ENCODE data around the gene BTNL9. TPM values are rescaled to one million over a fixed set of nuclear protein-coding genes. Genes with fewer than 3 reads are reported as not detected.
"Not testable (repeated sequence)": the region's sequence is repeated elsewhere in the genome, so short reads cannot be mapped to it uniquely, and the experiment has no call there.

Gene BTNL9
- total RNA-seq = not detected

- ChIA-PET POLR2A (interaction anchor here (0.5 kb wide), 1 partner anchor 26 kb away, joined by 3 read pairs; no protein-coding TSS in a partner anchor), CTCF (no interaction called here)
- no peak for DNase-seq
- H3K27ac Mint-ChIP-seq = no peak within 1 kb of the TSS
- peaks cover 12% of the 10 kb centered on the region for H3K27me3 Mint-ChIP-seq
- H3K36me3 Mint-ChIP-seq (ENCODE audit: low read depth) = no peaks in the 10 kb centered on the region
- no peak within 1 kb of the TSS for H3K4me3 Mint-ChIP-seq
- no peaks in the 10 kb centered on the region for H3K9me3 Mint-ChIP-seq
- H3K4me1 Mint-ChIP-seq = no peaks in the 10 kb centered on the region
These were observed at the start of gene BTNL9 for GRCh38 chr5:181039931-181040630. TSS of gene BTNL9 (plus strand) at chr5:181040266. CDS start at chr5:181045490, 5,224 bp downstream.

- POLR2A ChIA-PET = no interaction called here
- Mint-ChIP-seq H3K27me3 (peaks cover 8% of the 10 kb centered on the region), H3K9me3 (no peaks in the 10 kb centered on the region), H3K4me3 (no peak overlapping the region), H3K36me3 (ENCODE audit: low read depth) (no peaks in the 10 kb centered on the region), H3K4me1 (no peaks in the 10 kb centered on the region), H3K27ac (no peak overlapping the region)
- DNase-seq = no peak
- CTCF ChIA-PET = no interaction called here
These were observed 49.2 kb upstream of the BTNL9 start for GRCh38 chr5:180990882-180991242.

- Mint-ChIP-seq H3K36me3 (ENCODE audit: low read depth) (no peaks in the 10 kb centered on the region), H3K4me3 (no peak overlapping the region), H3K4me1 (no peaks in the 10 kb centered on the region), H3K9me3 (no peaks in the 10 kb centered on the region), H3K27ac (no peak overlapping the region), H3K27me3 (no peaks in the 10 kb centered on the region)
- ChIA-PET CTCF (no interaction called here), POLR2A (no interaction called here)
- DNase-seq = no peak
These were observed 38.1 kb upstream of the BTNL9 start for GRCh38 chr5:181001947-181002346.

- no peaks in the 10 kb centered on the region for H3K27me3 Mint-ChIP-seq
- no peaks in the 10 kb centered on the region for H3K36me3 Mint-ChIP-seq (ENCODE audit: low read depth)
- H3K9me3 Mint-ChIP-seq = no peaks in the 10 kb centered on the region
- H3K4me3 Mint-ChIP-seq = no peak overlapping the region
- ChIA-PET POLR2A (no interaction called here), CTCF (no interaction called here)
- no peaks in the 10 kb centered on the region for H3K4me1 Mint-ChIP-seq
- DNase-seq = no peak
- H3K27ac Mint-ChIP-seq = no peak overlapping the region
These were observed 34.3 kb upstream of the BTNL9 start for GRCh38 chr5:181005791-181006190.

GRCh38 chr5:181008136-181008535 is 31.9 kb upstream of the BTNL9 start:
- Mint-ChIP-seq H3K27ac (no peak overlapping the region), H3K27me3 (no peaks in the 10 kb centered on the region), H3K9me3 (no peaks in the 10 kb centered on the region), H3K4me1 (no peaks in the 10 kb centered on the region), H3K36me3 (ENCODE audit: low read depth) (no peaks in the 10 kb centered on the region), H3K4me3 (no peak overlapping the region)
- DNase-seq = no peak
- ChIA-PET POLR2A (no interaction called here), CTCF (interaction anchor here (1.1 kb wide), 1 partner anchor 139 kb away, joined by 3 read pairs; no protein-coding TSS in a partner anchor)

- H3K27me3 Mint-ChIP-seq; CTCF ChIA-PET; H3K4me3 Mint-ChIP-seq; H3K27ac Mint-ChIP-seq; H3K9me3 Mint-ChIP-seq; H3K36me3 Mint-ChIP-seq (ENCODE audit: low read depth); H3K4me1 Mint-ChIP-seq; DNase-seq; POLR2A ChIA-PET: not testable (repeated sequence)
These were observed 30.0 kb upstream of the BTNL9 start for GRCh38 chr5:181010018-181010417.

- DNase-seq; H3K4me3 Mint-ChIP-seq; H3K4me1 Mint-ChIP-seq; H3K36me3 Mint-ChIP-seq (ENCODE audit: low read depth); CTCF ChIA-PET; H3K27ac Mint-ChIP-seq; H3K9me3 Mint-ChIP-seq: not testable (repeated sequence)
- POLR2A ChIA-PET = interaction anchor here (0.8 kb wide), 1 partner anchor 25 kb away, joined by 3 read pairs; no protein-coding TSS in a partner anchor
- peaks cover 15% of the 10 kb centered on the region for H3K27me3 Mint-ChIP-seq
These were observed 25.4 kb upstream of the BTNL9 start for GRCh38 chr5:181014654-181015053.

GRCh38 chr5:181017448-181017847 is 22.6 kb upstream of the BTNL9 start:
- H3K36me3 Mint-ChIP-seq (ENCODE audit: low read depth); POLR2A ChIA-PET; H3K4me3 Mint-ChIP-seq; H3K27ac Mint-ChIP-seq; H3K4me1 Mint-ChIP-seq; CTCF ChIA-PET; DNase-seq: not testable (repeated sequence)
- H3K27me3 Mint-ChIP-seq = peaks cover 17% of the 10 kb centered on the region
- peaks cover 12% of the 10 kb centered on the region for H3K9me3 Mint-ChIP-seq

- Mint-ChIP-seq H3K27ac (no peak overlapping the region), H3K36me3 (ENCODE audit: low read depth) (peaks cover 2% of the 10 kb centered on the region), H3K9me3 (peaks cover 18% of the 10 kb centered on the region), H3K4me1 (no peaks in the 10 kb centered on the region), H3K4me3 (no peak overlapping the region), H3K27me3 (peaks cover 17% of the 10 kb centered on the region)
- no peak for DNase-seq
- CTCF ChIA-PET = no interaction called here
- POLR2A ChIA-PET = no interaction called here
These were observed 19.4 kb upstream of the BTNL9 start for GRCh38 chr5:181020688-181021087.

GRCh38 chr5:181024245-181025064 is 15.6 kb upstream of the BTNL9 start:
- POLR2A ChIA-PET = no interaction called here
- Mint-ChIP-seq H3K27me3 (peaks cover 5% of the 10 kb centered on the region), H3K27ac (no peak overlapping the region), H3K36me3 (ENCODE audit: low read depth) (peaks cover 2% of the 10 kb centered on the region), H3K4me1 (no peaks in the 10 kb centered on the region), H3K4me3 (no peak overlapping the region), H3K9me3 (peaks cover 18% of the 10 kb centered on the region)
- DNase-seq = no peak
- CTCF ChIA-PET = interaction anchor here (0.6 to 1.0 kb wide), 2 partner anchors 24 to 1065 kb away, joined by 3 read pairs; no protein-coding TSS in a partner anchor

GRCh38 chr5:181027452-181028031 is 12.5 kb upstream of the BTNL9 start:
- Mint-ChIP-seq H3K27me3 (peaks cover 9% of the 10 kb centered on the region), H3K36me3 (ENCODE audit: low read depth) (no peaks in the 10 kb centered on the region), H3K9me3 (peaks cover 5% of the 10 kb centered on the region), H3K27ac (no peak overlapping the region), H3K4me3 (no peak overlapping the region), H3K4me1 (no peaks in the 10 kb centered on the region)
- no peak for DNase-seq
- POLR2A ChIA-PET = interaction anchor here (0.7 kb wide), 1 partner anchor 218 kb away, joined by 3 read pairs; no protein-coding TSS in a partner anchor
- CTCF ChIA-PET = no interaction called here

- Mint-ChIP-seq H3K4me3 (no peak overlapping the region), H3K9me3 (peaks cover 3% of the 10 kb centered on the region), H3K36me3 (ENCODE audit: low read depth) (no peaks in the 10 kb centered on the region), H3K27me3 (peaks cover 9% of the 10 kb centered on the region), H3K4me1 (no peaks in the 10 kb centered on the region), H3K27ac (no peak overlapping the region)
- POLR2A ChIA-PET = no interaction called here
- CTCF ChIA-PET = no interaction called here
- DNase-seq = no peak
These were observed 11.8 kb upstream of the BTNL9 start for GRCh38 chr5:181028032-181028819.

- H3K36me3 Mint-ChIP-seq (ENCODE audit: low read depth) = no peaks in the 10 kb centered on the region
- no peak overlapping the region for H3K27ac Mint-ChIP-seq
- no peak overlapping the region for H3K4me3 Mint-ChIP-seq
- no peak for DNase-seq
- no peaks in the 10 kb centered on the region for H3K9me3 Mint-ChIP-seq
- H3K4me1 Mint-ChIP-seq = no peaks in the 10 kb centered on the region
- ChIA-PET CTCF (no interaction called here), POLR2A (interaction anchor here (0.6 kb wide), 1 partner anchor 201 kb away, joined by 14 read pairs; no protein-coding TSS in a partner anchor)
- peaks cover 12% of the 10 kb centered on the region for H3K27me3 Mint-ChIP-seq
These were observed 8.3 kb upstream of the BTNL9 start for GRCh38 chr5:181031716-181032115.

Data from activated CD4-positive, alpha-beta T cell treated with anti-CD3 and anti-CD28 coated beads, Interleukin-2, amount 10 ng/mL, durations not matched to agents 7 days and 5 days (primary cell).